Stimulated activated CD4-positive, alpha-beta T cell treated with anti-CD3 and anti-CD28 coated beads, Interleukin-1b, Interleukin-23, amount 100 ng/mL, for 48 hours (primary cell): ENCODE data around the gene VSIG10L.

Source experiments
- DNase-seq: peaks from one replicate; pipeline ENCODE4 v3.0.0-alpha.2; 2020

VSIG10L gene

GRCh38 chr19:51365211-51365964 lies 23.4 kb upstream of the VSIG10L start:
- DNase-seq: no peak

- DNase-seq: no peak
Observed at GRCh38 chr19:51364200-51365106, 22.5 kb upstream of the VSIG10L start.

DNA sequence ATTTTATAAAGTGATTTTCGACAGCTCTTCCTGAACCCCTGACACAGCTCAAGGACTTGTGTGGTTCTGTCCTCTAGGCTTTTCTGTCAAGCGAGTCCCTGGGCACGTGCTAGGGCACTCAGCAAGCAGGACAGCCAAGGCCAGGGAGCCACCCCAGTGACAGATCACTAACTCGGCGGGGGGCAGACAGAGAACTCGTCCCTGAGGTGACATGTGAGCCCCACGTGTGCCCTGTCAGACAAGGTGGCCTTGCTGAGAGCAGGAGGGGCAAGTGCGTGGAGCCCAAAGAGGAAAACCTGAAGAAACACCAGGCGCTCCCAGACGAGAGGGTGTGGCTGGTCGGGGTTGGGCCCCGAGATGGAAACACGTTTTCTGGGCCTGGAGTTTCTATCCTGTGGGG lies 19.3 kb upstream of the VSIG10L start:
- no peak for DNase-seq

DNA sequence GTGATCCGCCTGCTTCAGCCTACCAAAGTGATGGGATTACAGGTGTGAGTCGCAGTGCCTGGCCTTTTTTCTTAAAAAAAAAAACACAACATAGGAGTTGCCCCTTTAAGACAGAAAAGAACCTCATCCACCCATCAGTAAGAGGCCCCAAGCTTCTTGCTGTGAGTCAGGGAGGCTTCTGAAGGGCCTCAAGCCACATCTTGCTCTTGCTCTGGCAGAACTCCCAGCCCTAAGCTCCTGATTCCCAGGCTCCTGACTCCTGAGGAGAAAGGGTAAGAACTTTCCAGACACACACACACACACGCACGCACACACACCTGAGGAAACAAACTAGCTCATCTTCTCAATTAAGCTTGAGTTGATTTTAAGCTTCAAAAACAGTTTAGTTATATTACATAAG lies 17.4 kb upstream of the VSIG10L start:
- no peak for DNase-seq

GRCh38 chr19:51357952-51358351 lies 16.0 kb upstream of the VSIG10L start:
- no peak for DNase-seq

DNA sequence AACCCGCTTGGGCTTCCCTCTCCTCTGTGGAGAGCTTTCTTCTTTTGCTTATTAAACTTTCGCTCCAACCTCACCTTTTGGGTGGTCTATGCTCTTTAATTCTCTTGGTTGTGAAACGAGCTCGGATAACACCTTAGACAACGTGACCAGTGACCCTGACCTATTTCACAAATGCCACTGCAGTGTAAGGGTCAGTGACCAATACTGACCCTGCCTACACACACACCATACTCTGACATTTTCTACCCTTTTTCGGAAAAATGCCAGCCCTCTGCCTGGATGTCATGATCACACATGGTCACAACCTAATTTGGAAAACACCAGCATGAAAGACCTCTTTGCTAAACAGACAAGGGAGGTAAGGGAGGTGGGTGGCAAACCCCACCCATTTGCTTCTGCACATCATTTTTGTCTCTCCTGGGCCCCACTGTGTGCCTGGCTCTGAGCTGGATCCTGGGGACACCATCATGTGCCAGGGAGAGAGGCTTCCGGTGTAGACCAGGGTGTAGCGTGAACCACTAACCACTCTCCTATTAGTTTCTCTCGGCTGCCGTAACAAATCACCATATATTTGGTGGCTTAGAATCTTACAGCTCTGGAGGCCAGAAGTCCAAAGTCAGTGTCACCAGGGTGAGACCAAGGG lies 14.3 kb upstream of the VSIG10L start:
- DNase-seq: no peak

DNA sequence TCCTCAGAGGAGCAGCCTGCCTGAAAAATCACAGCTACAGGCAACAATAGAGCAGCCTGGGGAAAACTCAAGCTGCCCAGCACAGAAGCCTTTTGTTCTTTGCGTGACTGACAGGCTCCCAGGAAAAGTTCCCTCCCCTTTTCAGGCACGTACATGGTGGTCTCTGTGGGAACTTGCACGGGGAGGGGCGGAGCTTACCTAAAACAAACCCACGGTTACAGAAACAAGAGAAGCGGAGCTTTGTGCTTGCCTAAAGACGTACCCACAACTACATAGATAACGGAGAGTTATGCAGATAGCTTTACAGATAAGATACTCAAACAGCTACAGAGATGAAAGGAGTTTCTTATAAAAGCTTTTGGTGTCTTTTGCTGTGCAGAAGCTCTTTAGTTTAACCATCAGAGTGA lies 12.8 kb upstream of the VSIG10L start:
- DNase-seq: no peak

- DNase-seq: no peak
Observed at GRCh38 chr19:51354103-51354741, 12.3 kb upstream of the VSIG10L start.

DNA sequence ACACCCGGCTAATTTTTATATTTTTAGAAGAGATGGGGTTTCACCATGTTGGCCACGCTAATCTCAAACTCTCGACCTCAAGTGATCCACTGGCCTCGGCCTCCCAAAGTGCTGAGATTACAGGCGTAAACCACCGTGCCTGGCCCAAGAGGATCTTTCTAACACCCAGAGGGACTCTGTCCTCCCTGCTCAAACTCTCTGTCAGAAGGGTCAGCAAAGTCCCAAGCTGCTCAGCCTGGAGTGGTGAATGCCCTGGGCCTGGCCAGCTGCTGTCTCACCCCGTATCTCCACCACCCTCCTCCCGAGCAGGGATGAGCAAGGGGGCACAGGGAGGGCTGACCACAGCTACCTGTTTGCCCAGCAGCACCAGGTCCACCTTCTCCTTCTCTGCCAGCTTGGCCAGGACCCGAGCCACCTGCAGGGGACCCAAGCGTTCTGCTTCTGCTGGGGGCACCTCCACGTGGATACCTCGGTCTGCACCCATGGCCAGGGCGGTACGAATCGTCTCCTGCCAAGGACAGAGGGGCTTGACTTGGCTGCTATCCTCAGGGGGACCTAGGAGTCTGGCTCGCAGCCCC lies 10.9 kb upstream of the VSIG10L start:
- no peak for DNase-seq

- no peak for DNase-seq
Observed at GRCh38 chr19:51351266-51351990, 9.5 kb upstream of the VSIG10L start.

GRCh38 chr19:51347209-51347928 lies 5.4 kb upstream of the VSIG10L start:
- DNase-seq: no peak

DNA sequence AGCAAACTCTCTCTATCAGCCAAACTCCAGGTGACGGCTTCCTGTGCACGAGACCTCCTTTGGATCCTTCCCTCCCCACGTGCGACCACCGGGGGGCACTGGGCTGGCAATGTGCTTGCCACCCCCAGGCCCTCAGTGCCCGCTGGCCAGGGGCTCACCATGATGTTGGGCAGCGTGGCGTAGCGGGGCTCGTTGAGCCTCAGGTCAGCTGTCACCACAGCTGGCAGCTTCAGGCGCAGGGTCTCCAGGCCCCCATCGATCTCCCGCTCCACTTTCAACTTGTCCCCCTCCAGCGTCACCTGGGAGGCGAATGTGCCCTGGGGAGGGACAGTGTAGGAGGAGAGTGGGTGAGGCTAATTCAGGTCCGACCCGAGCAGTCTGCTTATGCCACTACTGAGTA lies 4.8 kb upstream of the VSIG10L start:
- no peak for DNase-seq

DNA sequence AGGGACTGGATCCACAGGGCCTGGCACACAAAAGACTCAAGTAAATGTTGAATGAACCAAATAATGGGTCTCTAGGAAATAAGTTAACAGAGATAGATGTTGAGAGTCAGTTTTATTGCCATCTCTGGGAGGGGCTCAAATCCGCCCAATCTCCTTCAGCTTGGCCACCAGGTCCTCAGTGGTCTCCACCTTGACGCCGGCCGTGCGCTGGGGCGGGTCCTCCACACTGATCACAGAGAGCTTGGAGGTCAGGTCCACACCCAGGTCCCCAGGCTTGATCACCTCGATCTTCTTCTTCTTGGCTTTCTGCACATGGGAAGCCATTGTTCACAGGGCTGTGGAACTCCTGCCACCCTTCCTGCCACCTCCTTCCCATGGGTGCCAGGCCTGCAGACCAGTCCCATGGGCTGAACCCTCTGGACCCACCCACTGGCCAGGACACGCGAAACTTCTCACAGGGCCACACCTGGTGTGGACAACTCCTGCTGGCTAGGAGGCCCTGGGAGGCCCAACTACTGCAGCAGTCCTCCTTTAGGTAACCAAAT lies 3.2 kb upstream of the VSIG10L start:
- no peak for DNase-seq

DNA sequence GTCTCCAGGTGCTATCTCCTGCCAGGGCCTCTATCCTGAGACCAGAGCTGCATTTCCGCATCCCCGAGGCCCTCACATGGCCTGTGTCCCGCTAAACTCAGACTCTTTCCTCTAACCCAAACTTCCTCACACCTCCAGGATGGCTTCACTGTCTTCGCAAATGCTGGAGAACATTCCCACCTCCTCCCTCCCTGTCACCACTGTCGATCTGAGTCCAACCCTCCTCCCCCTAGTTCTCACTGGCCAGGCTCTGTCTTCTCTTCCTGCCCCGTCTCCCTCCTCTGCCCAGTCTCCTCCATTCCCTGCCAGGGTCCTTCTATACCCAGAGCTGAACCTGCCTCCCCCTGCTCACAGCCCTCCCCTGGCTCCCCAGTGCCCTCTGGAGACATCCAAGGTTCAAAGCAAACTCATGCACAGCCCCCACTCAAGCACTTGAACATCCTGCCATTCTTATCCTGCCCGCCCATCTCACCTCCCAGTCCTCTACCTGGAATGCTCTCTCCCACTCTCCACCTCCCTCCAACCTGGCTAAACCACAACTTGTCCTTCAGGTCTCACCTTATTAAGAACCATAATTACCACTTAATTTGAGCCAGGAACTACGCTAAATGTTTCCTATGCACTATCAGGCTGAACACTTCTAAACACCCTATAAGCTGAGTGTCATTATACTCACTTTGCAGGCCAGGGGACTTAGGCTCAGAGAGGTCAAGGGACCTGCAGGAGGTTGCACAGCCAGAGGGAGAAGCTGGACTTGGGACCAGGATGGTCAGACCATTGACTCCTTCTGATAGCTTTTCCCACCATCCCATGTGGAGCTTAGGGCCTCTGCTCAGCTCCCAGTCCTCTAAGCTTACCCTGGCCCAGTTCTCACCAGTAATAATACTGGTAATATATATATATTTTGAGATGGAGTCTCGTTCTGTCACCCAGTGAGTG lies 961 bp upstream of the VSIG10L start:
- DNase-seq: no peak

DNA sequence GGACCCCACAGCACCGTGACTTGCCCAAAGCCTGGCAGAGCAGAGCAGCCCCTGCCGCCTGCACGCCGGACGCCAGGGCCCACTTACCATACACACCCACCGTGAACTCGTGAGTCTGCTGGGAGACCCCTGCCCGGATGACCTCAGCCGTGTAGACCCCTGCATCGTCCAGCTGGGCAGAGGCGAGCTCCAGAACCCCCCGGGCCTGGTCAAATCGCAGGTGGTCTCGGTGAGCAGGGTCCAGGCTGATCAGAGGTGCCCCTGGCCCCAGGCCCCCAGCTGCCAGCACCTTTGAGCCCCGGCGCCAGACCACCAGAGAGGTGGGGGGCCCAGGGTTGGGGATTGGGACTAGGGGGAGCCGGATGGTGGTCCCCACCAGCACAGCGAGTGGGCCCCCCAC lies 873 bp downstream of the VSIG10L start:
- no peak for DNase-seq

- peak; percentile 98 for DNase-seq
Observed at GRCh38 chr19:51339687-51340656, 2.0 kb downstream of the VSIG10L start.

- no peak for DNase-seq
Observed at GRCh38 chr19:51339313-51339686, 2.6 kb downstream of the VSIG10L start.

DNA sequence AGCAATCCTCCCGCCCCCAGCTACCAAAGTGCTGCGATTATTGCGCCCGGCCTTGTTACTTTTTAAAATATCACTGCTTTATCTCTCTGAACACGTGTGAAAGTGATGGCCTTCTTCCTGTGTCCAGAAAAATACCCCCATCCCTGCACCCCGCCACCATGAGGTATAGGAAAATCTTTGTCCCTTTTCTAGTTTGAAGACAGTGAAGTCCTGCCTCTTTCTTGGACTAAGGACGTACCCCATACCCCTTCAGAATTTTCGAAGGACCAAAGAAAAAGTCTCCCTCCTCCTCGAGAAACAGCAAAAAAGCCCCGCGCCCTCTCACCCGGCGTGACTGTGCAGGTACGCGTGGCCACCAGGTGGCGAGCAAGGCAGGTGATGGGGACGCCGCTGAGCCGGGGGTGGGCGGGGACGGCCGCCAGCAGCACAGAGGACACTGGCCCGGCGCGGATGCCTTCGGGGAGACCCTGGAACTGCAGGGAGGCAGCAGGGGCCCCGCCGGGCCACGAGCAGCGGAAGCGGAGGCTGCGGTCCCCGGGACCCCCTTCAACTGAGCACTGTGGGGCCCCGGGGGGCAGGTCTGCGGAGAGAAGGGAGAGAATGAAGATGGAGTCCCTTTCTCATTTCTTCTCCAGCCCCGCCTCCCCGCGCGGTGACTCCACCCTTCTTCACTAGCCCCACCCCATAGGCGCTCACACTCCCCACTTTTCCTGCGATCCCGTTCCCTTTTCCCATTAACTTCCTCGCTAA lies 3.2 kb downstream of the VSIG10L start:
- peak; percentile 87 for DNase-seq
